ENCODE data around the gene C12orf60.

Gene C12orf60

DNA sequence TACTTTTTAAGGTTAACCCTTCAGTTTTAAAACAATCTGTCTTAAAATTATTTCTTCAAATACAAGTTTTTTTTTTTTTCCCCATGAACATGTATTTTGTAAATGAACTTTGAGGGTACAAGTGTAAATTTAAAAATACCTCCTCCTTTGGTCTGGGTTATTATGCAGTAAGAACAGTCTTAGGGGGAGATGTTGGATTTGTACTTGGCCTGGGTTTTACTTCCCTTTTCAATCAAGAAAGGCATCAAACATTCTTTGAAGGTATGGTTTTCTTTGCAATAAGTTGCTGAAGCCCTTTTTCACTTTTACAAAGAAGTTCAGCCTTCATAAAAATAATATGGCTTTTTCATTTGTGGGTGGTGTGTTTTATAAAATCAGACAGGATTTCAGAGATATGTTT lies 20.7 kb upstream of the C12orf60 start:
- H3K36me3 ChIP-seq (ENCODE audit: control insufficient read depth in 2 of 2, insufficient read depth in 1 of 2, low read length in 2 of 2): peaks cover 14 to 39% of the 10 kb centered on the region in 2 experiments

DNA sequence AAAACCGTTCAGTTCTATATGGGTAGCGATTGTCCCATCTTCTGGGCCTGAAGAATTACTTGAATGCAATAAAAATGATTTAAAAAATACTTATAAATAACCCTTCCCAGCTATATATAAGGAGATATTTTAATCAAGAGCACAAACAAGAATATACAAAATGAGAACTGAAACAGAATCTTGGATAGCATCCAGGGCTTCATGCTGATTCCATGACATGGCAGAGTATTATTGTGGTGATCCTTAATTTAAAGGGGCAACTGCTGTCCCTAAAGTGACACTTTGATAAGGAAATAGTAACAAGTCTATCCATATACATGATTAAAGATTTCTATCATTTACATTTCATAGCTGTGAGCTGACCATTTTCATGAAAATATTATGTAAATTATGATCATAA lies 19.0 kb upstream of the C12orf60 start:
- TF ChIP-seq, protein P1, sequence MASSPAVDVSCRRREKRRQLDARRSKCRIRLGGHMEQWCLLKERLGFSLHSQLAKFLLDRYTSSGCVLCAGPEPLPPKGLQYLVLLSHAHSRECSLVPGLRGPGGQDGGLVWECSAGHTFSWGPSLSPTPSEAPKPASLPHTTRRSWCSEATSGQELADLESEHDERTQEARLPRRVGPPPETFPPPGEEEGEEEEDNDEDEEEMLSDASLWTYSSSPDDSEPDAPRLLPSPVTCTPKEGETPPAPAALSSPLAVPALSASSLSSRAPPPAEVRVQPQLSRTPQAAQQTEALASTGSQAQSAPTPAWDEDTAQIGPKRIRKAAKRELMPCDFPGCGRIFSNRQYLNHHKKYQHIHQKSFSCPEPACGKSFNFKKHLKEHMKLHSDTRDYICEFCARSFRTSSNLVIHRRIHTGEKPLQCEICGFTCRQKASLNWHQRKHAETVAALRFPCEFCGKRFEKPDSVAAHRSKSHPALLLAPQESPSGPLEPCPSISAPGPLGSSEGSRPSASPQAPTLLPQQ (tag by site-specific recombination; IDR thresholded peaks at IDR 0.05): peak; percentile 20; the same call in 1 of the 2 replicates
- TF ChIP-seq ZNF133 (tag by site-specific recombination; IDR thresholded peaks at IDR 0.05): no peak
- TF ChIP-seq ZNF10 (tag by site-specific recombination; IDR thresholded peaks at IDR 0.05): no peak
- H3K4me1 ChIP-seq (ENCODE audit: control insufficient read depth, insufficient read depth, low read length): 0 out of 2 replicates have a peak, but pooled peaks cover 2% of the 10 kb centered on the region
- peaks cover 30 to 56% of the 10 kb centered on the region in 2 experiments for H3K36me3 ChIP-seq (ENCODE audit: control insufficient read depth in 2 of 2, insufficient read depth in 1 of 2, low read length in 2 of 2)
- CTCF ChIA-PET: interaction anchor here (1.2 kb wide), 1 partner anchor 9 kb away, joined by 3 read pairs; no protein-coding TSS in a partner anchor
- POLR2A ChIA-PET: interaction anchor here (1.3 to 2.4 kb wide), 4 partner anchors 10 to 19 kb away, joined by 4 to 8 read pairs (median 5); partner anchors contain the start of genes C12orf60 and WBP11
- H3K27ac ChIP-seq (ENCODE audit: extremely low read depth, low read depth, low read length): no peak overlapping the region
- no peak overlapping the region for H3K4me3 ChIP-seq (ENCODE audit: low read depth, low read length)
- no peaks in the 10 kb centered on the region for H3K9me3 ChIP-seq (ENCODE audit: control insufficient read depth, insufficient read depth, low read depth, low read length)

More for the DNA sequence above, 20.7 kb upstream of the C12orf60 start:
- Histone ChIP-seq H3K9me3 (ENCODE audit: control insufficient read depth, insufficient read depth, low read depth, low read length) (no peaks in the 10 kb centered on the region), H3K27ac (ENCODE audit: extremely low read depth, low read depth, low read length) (no peak overlapping the region), H3K4me3 (ENCODE audit: low read depth, low read length) (no peak overlapping the region), H3K4me1 (ENCODE audit: control insufficient read depth, insufficient read depth, low read length) (0 out of 2 replicates have a peak, but pooled peaks cover 2% of the 10 kb centered on the region)
- CTCF ChIA-PET: no interaction called here
- POLR2A ChIA-PET: no interaction called here
- TF ChIP-seq GLIS2 (tag by site-specific recombination; IDR thresholded peaks at IDR 0.05) (no peak), GFI1B (tag by site-specific recombination; IDR thresholded peaks at IDR 0.05) (no peak), ZNF202 (tag by site-specific recombination; IDR thresholded peaks at IDR 0.05; ENCODE audit: borderline replicate concordance) (no peak), ZNF585B (tag by site-specific recombination; IDR thresholded peaks at IDR 0.05) (no peak), ZNF776 (tag by site-specific recombination; IDR thresholded peaks at IDR 0.05; ENCODE audit: borderline replicate concordance) (no peak), ZNF138 (tag by site-specific recombination; IDR thresholded peaks at IDR 0.05; ENCODE audit: borderline replicate concordance) (no peak), ZNF24 (tag by site-specific recombination; IDR thresholded peaks at IDR 0.05) (no peak), REPIN1 (tag by site-specific recombination; IDR thresholded peaks at IDR 0.05; ENCODE audit: low read depth) (no peak), GLI2 (tag by site-specific recombination; IDR thresholded peaks at IDR 0.05; ENCODE audit: borderline replicate concordance, low read depth) (no peak), ZNF341 (tag by site-specific recombination; IDR thresholded peaks at IDR 0.05; ENCODE audit: low read depth) (no peak), ZNF530 (tag by site-specific recombination; IDR thresholded peaks at IDR 0.05; ENCODE audit: low read depth) (no peak)
- TF ChIP-seq, protein P2, sequence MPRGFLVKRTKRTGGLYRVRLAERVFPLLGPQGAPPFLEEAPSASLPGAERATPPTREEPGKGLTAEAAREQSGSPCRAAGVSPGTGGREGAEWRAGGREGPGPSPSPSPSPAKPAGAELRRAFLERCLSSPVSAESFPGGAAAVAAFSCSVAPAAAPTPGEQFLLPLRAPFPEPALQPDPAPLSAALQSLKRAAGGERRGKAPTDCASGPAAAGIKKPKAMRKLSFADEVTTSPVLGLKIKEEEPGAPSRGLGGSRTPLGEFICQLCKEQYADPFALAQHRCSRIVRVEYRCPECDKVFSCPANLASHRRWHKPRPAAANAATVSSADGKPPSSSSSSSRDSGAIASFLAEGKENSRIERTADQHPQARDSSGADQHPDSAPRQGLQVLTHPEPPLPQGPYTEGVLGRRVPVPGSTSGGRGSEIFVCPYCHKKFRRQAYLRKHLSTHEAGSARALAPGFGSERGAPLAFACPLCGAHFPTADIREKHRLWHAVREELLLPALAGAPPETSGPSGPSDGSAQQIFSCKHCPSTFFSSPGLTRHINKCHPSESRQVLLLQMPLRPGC (tag by site-specific recombination; IDR thresholded peaks at IDR 0.05): no peak
- TF ChIP-seq, protein P3, sequence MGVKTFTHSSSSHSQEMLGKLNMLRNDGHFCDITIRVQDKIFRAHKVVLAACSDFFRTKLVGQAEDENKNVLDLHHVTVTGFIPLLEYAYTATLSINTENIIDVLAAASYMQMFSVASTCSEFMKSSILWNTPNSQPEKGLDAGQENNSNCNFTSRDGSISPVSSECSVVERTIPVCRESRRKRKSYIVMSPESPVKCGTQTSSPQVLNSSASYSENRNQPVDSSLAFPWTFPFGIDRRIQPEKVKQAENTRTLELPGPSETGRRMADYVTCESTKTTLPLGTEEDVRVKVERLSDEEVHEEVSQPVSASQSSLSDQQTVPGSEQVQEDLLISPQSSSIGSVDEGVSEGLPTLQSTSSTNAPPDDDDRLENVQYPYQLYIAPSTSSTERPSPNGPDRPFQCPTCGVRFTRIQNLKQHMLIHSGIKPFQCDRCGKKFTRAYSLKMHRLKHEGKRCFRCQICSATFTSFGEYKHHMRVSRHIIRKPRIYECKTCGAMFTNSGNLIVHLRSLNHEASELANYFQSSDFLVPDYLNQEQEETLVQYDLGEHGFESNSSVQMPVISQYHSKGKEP (tag by site-specific recombination; IDR thresholded peaks at IDR 0.05): no peak
- TF ChIP-seq, protein P4, sequence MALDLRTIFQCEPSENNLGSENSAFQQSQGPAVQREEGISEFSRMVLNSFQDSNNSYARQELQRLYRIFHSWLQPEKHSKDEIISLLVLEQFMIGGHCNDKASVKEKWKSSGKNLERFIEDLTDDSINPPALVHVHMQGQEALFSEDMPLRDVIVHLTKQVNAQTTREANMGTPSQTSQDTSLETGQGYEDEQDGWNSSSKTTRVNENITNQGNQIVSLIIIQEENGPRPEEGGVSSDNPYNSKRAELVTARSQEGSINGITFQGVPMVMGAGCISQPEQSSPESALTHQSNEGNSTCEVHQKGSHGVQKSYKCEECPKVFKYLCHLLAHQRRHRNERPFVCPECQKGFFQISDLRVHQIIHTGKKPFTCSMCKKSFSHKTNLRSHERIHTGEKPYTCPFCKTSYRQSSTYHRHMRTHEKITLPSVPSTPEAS (tag by site-specific recombination; IDR thresholded peaks at IDR 0.05): no peak
- TF ChIP-seq, protein P5, sequence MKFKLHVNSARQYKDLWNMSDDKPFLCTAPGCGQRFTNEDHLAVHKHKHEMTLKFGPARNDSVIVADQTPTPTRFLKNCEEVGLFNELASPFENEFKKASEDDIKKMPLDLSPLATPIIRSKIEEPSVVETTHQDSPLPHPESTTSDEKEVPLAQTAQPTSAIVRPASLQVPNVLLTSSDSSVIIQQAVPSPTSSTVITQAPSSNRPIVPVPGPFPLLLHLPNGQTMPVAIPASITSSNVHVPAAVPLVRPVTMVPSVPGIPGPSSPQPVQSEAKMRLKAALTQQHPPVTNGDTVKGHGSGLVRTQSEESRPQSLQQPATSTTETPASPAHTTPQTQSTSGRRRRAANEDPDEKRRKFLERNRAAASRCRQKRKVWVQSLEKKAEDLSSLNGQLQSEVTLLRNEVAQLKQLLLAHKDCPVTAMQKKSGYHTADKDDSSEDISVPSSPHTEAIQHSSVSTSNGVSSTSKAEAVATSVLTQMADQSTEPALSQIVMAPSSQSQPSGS (tag by site-specific recombination; IDR thresholded peaks at IDR 0.05; ENCODE audit: low read depth): no peak
